GM18861 (cell line): ENCODE measurements around the gene IGSF21.

Experiments used
- ATAC-seq: cut with Tn5 transposase; IDR thresholded peaks from one replicate; pipeline ENCODE4 v1.9.1; 2021; ENCODE audit not compliant: unreplicated experiment

Gene IGSF21

DNA sequence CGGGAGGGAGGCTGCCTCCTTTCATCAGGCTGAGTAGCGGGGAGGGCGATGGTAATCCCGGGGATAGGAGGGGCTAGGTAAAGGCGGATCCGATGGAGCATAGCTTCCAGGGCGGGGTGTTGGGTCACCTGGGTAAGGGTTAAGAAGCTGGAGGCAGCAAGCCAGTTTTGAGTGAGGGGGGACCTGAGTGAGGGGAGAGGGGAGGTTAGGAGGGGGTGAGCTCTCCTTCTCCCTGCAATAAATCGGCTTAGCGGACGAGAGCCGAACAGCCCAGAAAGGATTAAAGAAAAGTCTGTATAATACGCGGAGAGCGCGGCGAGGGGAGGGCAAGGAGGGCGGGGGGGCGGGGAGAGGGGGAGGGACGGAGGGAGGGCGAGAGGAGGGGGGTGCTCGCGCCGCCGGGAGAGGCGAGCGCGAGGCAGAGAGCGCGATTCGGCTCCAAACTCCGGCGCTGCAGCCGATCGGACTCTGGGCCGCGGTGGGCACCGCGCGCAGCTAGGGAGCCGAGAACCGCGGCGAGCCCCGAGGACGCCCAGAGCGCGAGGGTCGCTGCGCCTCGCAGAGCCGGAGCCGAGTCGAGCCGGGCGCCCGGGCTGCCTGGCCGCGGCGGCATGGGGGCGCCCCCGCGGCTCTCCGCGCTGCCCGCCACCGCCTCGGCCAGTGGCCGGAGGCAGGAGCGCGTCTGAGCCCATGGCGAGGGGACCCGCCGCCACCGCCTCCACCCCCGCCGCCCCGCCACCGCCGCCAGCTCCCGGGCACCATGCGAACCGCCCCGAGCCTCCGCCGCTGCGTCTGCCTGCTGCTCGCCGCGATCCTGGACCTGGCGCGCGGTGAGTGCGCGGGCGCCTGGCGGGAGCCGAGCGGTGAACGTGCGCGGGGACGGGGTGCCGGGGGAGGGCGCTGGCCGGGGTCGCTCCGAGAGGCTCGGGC, at the start of gene IGSF21:
IGSF21 (plus strand) TSS at position 430 of the 930 bp plus-strand sequence; CDS start at position 761, 331 bp downstream.
- ATAC-seq: no peak

DNA sequence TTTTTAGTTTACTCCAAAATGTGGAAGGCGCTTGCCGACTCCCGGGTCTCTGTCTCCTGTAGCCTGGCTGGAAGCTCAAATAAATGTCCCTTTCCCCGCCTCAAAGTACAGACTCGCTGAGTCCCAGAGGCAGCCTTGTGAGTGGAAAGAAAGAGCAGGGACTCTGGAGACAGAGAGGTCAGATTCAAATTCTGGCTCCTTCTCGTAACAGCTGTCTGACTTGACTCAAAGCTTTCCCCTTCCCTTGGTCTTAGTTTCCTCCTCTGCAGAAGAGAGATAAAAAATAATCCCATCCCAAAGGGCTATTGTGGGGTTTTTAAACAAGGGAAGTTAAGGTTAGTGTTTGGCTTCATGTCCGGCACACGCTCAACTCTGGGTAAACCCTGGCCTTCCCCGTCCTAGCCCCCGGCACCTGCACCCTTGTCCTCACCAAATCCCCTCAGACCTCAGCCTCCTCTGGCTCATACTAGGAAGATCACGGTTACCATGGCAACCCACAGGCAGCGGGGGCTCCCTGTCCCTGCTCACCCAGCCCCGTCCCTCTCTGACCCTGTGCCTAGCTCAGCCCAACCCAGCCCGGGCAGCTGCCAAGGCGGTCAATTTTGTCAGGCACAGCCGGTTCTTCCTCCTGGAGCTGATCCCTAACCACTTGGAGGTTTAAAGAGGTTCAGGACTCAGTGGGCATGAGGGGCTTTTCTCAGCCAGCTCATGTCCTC, 49.2 kb upstream of the IGSF21 start:
- ATAC-seq: no peak

DNA sequence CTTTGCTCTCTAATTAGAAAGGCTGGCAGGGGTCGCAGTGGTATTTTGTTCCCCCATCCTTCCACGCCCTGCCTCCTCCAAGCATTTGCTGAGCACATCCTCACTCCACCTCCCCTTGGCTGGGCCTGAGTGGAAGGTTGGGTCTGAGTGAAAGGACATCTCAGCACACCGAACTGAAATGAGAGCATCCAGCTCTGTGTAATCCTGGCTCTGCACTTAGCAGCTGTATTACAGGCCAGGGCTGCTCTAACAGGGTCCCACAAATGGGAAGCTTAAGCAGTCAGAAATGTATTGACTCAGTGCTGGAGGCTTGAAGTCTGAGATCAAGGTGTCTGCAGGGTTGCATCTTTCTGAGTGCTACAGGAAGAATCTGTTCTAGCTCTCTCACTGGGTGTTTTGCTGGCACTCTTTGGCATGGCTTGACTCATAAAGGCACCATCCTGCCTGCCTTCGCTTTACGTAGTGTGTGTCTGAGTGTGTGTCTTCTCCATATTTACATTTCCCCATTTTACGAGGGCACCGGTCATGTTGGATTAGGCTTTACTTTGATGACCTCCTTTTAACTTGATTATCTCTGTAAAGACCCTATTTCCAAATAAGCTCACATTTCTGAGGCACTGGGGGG, 48.5 kb upstream of the IGSF21 start:
- no peak for ATAC-seq

DNA sequence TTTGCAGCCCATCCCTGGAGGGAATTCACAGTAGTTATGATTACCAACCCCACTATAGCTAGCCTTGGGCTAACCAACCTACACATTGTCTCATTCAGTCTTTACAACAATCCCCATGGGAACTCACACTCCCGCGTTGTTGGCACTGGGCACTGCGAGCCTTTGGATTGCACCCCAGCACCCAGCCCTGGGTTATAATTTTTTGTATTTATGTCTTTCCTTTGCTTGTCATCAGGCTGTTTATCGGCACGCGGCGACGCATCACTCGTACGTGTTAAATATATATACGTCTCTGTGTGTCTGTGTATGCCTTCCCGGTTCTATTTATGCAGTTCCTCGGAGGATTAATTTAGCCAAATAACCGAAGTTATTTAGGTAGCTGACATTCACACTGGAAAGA, 47.2 kb upstream of the IGSF21 start:
- ATAC-seq: no peak

DNA sequence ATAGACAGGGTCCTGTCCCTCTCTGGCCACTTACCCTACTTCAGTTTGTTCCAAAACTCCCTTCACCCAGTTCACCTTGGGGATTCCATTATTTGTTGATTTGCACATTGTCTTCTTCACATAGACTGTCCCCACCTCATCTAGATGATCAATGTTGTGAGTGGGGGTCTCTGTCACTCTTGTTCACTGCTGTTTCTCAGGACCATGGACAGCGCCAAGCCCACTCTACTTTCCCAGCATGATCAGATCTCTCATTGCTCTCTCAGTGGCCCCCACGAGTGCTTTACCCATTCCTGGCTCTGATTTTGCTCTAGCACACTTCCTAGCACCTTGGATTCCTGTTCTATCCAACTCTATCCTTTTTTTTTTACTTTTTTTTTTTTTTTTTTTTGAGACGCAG, 45.4 kb upstream of the IGSF21 start:
- no peak for ATAC-seq

DNA sequence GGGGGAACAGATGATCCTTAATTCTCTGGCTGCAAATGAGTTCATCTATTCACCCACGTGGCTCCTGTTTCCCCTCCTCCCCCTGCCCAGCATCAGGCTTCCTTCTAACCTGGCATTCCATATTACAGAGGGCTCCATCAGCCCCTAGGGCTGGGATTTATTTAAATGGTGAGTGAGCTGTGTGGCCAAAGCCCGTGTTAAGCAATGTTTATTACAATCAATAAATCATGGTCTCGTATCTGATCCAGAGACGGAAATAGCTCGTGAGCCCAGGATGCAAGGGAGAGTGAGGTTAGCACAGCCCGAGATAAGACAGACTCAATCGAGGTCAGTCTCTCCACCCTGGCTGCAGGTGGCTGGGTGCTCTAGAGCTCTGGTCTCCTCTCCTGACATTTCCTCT, 43.1 kb upstream of the IGSF21 start:
- ATAC-seq: no peak

DNA sequence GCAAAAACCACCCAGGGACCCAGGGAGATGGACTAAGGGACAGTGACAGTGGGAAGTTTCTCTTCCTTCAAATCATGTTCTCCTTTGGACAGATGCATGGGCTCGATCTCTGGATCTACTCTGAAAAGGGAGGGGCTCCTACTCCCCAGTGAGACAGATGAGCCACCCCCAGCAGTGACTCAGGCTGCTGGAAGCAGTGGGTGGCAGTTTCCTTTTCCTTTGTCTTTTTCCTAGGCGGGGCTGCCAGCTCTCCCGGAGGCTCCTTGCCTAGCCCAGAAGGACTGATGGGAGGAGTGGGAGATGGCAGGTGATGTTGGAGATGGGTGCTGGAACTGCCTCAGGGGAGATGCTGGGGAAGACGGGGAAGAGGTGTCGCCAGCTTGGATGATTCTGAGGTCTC, 41.0 kb upstream of the IGSF21 start:
- ATAC-seq: no peak

DNA sequence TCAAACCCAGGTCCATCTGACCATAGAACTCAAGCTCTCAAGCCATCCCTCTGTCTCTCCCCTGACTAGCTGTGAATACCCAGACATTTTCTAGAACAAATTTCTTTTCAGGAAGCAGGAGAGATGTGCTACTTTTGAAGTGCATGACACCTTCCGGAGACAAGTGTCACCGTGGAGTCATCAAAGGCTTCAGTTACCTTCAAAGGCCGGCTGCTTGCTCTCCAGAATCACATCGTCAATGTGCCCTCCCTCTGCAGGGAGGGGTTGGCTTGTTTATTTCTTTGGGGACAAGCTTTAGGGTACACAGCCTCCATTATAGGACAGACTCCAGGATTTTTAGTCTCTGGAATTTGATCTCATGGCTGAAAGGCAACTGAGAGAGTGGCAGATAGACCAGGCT, 37.7 kb upstream of the IGSF21 start:
- ATAC-seq: no peak

DNA sequence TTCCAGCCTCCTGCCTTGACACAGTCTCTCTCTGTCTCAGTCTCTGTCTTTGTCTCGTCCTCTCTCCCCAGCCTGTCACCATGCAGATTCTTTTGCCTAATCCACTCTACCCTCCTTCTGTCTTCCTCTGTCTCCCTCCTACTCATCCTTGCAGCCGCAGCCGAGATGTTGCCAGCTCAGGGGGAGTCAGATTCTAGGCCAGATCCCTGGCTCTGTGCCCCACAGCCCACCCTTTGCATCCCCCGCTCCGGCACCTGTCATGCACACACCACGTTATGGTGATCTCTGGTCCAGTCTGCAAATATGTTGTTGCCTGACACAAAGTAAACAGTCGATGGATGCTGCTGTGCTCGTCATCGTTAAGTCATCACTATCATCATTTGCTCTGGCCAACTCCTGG, 35.5 kb upstream of the IGSF21 start:
- no peak for ATAC-seq

DNA sequence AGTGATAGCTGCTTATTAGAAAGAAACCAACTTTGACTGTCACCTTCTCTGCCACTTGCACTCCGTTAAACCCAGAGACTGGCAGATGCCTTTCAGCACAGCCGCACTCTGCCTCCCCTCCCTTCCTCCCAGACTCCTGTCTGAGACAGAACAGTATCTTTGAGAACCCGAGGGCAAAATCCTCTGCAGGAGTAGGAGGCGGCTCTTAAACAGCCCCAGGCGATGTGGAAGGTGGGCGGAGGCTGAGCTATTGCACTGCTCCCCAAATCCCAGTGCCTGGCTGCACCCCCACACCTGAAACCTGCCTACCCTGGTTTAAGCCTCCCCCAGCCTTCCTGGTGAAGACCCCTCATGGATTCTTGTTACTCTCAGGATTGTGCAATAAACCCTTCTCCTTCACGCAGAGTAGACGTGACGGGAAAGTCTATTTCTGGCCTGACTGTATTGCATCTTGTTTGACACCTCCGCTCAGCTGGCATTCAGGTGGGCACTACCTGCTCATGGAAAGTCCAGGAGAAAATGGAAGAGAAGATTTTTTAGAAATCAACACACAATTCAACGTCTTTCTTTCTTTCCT, 34.4 kb upstream of the IGSF21 start:
- ATAC-seq: no peak

DNA sequence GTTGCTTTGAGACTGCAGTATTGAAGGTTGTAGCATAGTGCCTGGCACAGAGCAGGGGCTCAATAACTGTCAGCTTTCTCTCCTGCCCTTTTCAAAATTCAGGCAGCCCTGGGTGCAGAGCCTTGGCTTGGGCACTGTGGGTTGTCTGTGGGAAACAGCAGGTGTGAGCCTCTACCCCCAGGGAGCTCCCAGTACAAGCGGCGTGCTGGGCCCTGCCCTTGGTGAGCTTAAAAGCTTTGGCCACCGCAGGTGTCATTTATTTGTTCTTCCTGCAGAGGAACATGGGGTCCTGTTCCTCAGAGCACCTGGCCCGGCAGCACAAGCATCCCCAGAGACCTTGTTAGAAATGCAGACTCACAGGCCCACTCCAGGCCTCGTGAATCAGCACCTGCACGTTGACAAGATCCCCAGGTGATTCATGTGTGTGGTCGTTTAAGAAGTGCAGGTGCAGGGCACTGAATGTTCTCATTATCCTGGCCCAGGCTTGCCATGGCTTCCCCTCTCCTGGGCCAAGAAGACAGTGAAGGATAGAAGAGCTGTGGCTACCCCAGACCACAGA, 29.9 kb upstream of the IGSF21 start:
- ATAC-seq: no peak

DNA sequence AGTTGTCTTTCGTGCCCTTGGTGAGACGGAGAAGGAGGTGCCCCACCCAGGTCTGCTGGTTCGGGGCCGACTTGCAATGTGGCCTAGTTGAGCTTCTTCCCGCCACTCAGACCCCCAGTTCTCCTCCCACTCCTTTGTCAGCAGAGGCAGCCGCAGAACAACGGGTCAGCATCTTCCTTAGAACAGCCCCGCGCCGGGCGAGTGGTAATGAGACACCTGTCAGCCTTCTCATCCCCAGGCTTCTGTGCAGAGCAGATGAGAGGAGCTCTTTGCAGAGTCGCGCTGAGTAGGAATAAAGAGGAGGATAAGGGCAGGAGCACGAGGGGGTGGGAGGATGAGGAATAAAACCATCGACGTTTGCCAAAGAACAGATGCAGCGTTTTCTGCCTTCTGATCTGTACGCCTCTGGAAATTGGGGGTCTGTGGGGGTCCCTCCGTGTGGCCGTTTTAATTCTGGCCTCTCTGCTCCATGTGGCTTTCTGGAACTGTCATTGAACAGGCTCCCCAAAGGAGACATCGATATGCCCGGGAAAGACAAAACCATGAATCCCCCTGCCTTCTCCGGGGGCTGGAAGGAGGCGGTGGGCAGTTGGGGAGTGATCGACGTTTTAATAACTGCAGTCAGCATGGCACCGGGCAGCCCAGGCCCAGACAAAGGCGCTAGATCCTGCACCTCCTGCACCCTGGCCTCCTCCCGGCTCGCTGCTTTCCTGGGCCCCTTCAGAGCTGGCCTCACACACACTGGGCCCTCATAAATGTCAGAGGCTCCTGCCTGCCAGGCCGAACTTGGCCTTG, 27.5 kb upstream of the IGSF21 start:
- ATAC-seq: no peak

DNA sequence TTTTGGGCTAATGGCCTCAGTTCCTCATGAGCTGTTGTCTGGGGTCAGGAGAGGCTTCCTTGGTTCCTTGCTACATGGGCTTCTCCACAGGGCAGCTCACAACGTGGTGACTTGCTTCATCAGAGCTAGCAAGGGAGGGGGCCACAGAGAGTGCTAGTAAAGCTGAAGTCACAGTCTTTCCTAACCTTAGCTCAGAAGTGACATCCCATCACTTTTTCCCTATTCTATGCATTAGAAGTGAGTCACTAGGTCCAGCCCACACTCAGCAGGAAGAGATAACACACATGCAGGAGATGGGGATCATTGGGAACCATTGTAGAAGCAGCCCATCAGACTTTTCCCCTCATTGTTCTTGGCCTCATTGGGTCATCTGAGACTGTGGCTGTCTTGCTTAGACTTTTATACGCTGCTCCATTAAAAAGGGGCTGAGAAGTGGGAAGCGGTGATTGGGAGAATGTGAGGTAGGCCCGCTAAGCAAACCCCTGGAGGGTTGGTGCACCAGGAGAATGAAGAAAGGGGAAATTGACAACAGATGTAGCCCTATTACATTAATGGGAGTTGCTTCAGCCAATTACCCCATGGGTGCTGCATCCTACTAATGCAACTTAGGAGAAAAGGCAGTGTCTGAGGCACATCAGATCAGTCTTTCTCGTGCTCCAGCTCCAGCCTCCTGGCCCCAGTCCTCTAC, 22.1 kb upstream of the IGSF21 start:
- ATAC-seq: no peak

DNA sequence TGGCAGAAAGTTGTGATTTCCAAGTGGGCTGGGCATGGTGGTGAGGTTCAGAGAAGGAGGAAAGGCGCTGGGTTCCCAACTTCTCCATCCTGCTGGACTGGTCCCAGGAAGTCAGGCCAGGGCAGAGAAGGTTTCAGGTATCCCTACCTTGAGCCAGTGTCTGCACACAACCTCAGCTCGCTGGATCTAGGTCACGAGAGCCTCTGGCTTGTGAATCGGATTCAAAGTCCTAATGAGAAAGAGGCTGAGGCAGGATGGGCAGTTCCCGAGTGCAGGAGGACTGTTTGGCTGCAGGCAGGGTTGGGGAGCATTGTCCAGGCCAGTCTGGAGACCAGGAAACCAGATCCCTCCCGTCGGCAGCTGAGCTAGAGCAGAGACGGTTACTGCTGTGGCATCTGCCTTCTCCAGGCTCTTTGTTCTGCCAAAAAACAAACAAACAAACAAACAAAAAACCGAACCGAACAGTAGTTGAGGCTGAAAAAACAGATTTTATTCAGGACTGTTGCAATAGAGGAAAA, 19.5 kb upstream of the IGSF21 start:
- no peak for ATAC-seq

DNA sequence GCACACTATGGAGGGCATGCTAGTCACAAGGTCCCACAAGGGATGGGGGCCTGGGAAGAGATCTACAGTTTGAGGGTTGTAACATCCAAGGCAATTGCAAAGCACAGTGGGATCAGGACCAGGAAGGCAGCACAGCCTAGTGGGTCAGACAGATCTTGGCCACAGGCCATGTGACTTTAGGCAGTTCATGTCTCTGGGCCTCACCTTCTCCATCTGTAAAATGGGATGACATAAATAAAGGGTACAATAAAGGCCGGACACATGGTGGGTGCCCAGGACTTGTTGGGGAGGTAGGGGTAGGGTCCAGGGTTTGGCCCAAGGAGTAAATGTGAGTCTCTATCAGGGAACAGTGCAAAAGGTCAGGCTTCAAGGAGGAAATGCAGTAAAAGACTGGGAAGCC, 18.1 kb upstream of the IGSF21 start:
- ATAC-seq: no peak

DNA sequence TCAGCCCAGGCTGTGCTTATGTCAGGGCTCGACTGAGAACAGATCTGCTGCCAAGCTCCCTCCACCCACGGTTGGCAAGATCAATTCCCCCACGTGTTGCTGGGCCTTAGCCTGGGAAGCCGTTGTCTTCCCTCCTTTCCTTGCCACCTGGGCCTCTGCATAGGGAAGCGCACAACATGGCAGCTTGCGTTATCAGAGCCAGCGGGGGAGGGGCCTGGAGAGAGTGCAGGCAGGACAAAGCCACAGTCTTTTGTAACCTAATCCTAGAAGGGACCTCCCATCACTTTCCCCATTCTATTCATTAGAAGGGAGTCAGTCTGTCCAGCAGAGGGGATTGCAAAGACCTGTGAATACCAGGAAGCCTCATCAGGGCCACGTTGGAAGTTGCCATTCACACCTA, 17.0 kb upstream of the IGSF21 start:
- ATAC-seq: no peak

DNA sequence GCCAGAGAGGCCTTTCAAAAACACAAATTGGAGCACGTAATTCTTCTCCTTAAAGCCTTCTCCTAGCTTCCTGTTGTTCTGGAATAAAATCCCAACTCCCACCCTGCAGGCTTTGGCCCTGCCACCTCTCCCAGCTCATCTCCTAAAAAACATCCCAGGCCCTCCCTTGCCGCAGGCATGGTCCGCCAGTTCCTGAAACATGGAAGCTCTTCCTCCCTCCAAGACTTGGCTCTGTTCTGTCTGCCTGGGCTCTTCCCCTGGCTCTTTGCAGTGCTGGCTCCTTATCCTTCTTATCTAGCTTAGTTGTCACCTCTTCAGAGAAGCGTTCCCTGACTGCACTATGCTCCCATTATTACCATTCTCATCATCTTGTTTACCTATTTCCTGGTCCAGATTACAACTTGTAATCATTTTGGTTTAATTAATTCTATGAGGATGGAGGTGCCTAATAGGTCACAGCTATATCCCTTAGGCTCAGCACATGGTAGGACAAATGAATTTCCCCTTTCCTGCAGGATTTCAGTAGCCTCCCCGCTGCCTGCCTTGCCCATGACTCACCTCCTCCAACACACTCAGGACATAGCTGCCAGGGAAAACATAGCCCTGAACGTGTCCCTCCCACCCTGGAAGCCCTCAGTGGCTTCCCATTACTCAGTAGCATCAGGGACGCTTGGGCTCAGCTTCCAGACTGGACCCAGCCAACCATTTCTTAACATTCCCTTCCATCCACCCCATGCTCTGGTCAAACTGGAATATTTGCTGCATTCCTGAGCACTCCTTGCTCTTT, 15.7 kb upstream of the IGSF21 start:
- no peak for ATAC-seq

DNA sequence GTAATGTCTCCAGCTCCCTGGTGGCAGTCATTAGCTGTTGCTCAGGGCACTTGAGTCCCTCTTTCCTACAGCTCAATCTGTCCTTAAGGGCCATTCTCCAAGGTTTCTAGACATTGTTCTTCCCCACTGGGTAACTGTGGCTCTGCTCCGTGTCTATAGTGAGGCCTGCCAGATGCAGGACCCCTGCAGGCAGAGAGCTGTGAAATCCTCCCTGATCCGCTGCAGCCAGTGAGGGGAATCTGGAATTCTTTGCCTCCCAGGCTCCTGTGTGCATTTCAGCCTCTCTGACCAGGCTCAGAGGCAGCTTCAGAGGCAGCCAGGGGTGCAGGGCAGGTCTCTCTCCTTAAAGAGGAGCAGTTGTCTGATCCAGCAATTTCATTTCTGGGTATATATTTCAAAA, 14.4 kb upstream of the IGSF21 start:
- ATAC-seq: no peak

DNA sequence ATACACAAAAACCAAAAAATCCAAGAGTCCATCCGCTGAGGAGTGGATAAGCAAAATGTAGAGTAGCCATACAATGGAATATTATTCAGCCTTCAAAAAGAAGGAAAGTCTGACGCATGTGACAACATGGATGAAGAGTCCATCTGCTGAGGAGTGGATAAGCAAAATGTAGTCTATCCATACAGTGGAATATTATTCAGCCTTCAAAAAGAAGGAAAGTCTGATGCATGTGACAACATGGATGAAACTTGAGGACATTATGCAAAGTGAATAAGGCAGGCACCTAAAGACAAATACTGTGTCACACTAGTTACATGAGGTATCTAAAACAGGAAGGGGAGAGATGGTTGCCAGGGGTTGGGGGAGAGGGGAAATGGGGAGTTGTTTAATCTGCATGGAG, 14.0 kb upstream of the IGSF21 start:
- ATAC-seq: no peak
